ENCODE data around the gene ADGRA1.
A peak's percentile ranks its signal among the peaks of the same experiment; 100 is the strongest.

The ADGRA1 gene

GRCh38 chr10:133154411-133154810 lies 66.7 kb downstream of the ADGRA1 start:
- DNase-seq = no peak

- DNase-seq = no peak
Observed at GRCh38 chr10:133154996-133155778, 67.5 kb downstream of the ADGRA1 start.

GRCh38 chr10:133156674-133157579 lies 69.2 kb downstream of the ADGRA1 start:
- DNase-seq = no peak

DNA sequence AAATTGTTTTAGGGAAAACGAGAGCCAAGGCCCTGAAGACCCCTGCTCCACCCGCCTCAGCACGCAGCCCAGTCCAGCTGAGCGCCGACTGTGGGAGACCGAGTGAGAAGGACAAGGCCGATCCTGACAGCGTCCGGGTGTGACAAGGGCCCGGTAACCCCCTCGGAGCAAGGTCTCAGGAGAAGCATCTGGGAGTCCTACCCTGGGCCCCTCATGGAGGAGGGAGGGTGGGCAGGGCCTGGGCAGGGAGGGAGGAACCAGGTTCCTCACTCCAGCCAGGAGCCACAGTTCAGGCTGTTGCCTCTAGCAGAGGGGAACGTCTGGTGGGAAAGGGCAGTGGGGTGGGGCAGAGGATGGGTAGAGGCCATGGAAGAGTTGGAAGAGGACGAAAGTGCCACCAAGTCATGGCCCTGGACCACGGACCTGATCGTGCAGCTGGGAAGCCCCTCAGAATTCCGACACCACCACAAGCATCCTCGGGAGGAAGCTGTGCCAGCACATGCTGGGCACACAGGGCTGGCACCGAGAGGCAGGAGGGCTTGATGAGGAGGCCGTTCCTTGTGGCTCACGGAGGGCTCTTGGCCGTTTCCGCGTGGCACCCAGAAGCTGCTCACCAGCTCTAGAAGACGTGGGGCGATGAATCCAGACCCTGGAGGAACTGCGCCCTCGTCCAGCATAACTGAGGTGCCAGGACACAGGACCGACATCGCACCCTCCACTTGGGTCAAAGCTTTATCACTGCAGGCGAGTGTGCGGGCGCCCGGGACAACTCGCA lies 70.1 kb downstream of the ADGRA1 start:
- no peak for DNase-seq

DNA sequence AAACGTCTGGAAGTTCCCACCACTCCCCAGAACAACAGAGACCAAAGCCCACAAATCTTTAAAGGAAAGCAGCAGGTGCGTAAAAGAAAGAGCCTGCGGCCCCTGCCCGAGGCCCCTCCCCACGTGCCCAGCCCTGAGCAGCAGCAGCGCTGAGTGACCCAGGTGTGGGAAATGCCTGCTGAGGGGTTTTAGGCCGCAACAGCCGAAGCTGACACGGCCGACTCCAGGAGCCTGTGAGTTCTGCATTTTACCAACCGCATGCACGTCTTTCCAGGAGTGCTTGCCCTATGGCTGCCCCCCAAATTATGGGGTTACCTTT lies 70.7 kb downstream of the ADGRA1 start:
- no peak for DNase-seq

DNA sequence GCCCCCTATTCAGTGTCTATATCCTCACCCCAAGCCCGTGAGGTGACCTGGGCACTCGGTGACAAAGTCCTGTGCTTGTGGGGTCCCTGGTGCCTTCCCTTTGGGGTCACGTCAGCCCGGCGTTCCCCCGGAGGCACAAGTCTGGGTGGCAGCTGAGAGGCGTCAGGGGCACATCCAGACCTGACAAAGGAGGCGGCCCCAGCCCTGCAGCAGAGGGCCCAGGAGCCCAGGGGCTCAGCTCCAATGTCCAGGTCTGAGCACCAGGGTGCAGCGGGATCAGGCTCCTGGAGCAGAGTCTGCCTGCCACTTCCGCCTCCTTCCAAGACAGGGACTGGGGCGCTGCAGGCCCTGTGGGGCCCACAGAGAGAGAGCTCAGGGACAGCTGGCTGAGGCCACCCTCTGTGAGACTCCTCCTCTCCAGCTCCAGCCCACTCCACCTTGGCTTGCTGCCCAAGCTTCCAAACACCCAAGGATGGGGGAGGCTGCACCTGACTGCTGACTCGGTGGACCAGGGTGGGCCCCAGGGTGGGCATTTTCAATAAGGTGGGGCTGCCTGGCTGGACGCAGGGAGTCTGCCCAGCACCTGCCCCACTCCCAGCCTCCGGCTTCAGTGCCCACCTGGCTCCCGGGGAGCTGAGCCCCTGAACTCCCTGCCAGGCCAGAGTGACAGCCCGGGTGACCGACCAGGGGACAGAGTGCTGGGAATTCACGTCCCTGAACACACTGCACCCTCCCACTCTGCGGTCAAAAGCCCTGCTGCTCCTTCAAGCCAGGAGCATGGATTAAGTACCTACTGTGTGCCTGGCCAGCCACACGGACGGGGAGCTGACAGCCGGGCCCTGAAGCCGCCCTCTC lies 71.3 kb downstream of the ADGRA1 start:
- DNase-seq = no peak

- no peak for DNase-seq
Observed at GRCh38 chr10:133159611-133159949, 71.9 kb downstream of the ADGRA1 start.

DNA sequence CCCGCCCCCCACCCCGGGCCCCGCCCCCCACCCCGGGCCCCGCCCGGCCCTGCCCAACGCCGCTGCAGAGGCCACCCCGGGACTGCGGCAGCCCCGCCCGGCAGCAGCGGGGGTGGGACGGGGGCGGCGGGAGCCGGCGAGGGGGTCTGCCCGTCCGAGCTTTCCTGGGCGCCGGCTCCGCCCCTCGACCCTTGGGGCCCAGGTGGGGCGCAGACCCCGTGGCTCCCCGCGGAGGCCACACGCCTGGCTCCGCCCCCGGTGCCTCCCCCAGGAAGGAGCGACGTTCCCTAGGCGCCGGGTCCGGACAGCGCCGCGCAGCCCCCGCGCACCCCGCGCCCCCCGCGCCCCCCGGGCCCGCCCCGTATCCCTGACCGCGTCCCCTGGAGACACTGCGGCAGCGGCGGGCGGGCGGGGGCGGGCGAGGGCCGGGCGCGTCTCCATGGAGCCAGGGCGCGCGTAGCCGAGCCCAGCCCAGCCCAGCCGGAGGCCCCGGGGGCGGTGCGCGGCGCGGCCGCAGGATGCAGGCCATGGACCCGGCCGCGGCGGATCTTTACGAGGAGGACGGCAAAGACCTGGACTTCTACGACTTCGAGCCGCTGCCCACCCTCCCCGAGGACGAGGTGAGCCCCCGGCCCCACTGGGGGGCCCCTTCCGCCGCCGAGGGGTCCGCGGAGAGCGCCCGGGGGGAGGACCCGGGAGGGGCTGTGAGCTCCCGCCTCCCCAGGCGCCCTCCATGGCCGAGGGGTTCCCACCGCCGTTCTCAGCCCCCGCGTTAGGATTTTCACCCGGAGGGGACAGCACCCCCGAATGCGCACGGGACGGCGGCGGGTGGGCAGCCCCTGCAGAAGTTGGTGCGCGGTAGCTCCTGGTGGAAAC lies 72.5 kb downstream of the ADGRA1 start, which contains the start of gene KNDC1:
Gene KNDC1, plus strand, starts transcription at position 270 of the 876 bp plus-strand sequence. Its CDS starts 249 bp downstream, at position 519.
- peak; percentile 37 for DNase-seq

DNA sequence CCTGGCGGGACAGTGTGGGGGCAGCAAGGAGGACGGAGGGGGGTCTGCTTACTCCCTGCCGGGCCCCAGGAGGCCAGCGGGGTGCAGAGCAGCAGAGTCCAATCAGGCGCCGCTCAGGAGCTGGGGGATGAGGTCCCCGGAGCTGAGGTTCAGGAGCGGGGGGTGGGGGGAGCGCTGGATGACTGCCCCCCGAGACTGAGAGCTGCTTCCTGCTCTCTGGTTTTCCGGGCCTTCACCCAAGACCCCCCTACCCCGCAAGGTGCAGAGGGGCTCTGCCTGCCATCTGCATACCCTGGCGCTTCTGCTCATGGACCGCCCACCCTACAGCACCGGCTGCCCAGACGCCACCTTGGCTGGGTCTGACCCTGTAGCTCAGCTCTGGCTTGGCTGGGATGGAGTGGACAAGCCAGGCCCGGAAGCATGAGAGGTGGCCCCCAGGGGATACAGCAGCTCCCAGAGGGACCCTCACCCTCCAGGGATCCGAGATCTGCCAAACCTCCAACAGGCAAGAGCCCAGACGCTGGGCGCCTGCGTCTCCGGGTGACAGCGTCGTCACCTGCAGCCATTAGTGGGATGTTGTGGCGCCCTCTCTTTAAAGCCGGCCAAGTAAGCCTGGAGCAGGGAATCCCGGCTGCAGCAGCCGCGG lies 73.2 kb downstream of the ADGRA1 start:
- DNase-seq = no peak

DNA sequence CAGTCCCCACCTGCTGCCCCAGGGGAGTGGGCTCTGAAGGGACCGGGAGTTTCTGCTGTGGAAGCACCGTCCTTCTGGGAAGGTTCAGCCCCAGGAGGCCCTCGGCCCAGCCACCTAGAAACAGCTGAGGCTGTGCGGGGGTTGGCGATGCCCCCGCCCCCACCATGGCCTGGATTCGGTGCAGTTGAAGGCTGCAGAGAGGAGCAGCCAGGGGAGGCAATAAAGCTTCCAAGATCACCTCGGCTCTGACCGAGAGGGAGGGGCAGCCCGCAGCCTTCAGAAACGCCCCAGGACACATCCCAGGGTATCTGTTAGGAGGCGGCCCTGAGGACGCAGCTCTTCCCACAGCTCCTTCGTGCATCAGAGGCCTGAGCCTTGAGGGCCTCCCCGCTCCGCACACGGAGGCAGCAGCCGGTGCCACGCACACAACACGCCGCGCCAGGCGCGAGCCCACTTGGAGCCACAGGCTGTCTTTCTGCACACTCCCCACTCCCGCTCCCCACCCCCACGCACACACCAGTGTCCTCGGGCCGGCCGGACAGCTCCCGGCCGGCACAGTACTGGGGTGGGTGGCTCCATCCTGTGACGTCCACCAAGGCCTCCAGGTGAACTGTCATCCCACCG lies 73.9 kb downstream of the ADGRA1 start:
- DNase-seq = no peak

DNA sequence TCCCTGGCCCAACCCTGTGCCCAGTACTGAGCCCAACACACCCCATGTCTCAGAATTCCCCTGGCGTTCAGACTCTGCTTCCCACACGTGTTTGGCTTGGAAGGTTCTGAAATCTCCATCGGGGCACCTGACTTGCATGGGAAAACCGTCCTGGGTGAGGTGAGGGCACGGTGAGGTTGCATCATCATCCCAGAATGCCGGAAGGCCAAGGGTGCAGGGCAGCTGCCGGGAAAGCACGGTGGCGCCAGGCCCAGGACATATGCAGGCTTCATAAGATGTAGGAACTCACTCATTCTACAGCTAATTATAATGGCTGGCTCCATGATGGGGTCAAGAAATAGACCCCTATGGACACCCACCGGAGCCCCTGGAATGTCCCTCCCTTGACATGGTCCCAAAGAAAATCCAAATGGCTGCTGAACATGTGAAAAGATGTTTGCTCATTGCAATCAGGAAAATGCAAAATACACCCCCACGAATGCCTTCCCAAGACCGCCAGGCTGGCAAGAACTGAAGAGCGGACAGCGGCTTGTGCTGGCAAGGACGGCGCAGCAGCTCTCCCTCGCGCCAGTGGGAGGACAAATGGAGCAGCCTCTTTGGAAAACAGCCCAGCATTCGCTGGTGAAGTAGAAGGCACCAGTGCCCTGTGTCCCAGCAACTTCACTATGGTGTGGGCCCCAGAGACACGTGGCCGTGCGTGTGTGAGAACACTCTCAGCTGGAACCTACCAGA lies 74.6 kb downstream of the ADGRA1 start:
- no peak for DNase-seq

DNA sequence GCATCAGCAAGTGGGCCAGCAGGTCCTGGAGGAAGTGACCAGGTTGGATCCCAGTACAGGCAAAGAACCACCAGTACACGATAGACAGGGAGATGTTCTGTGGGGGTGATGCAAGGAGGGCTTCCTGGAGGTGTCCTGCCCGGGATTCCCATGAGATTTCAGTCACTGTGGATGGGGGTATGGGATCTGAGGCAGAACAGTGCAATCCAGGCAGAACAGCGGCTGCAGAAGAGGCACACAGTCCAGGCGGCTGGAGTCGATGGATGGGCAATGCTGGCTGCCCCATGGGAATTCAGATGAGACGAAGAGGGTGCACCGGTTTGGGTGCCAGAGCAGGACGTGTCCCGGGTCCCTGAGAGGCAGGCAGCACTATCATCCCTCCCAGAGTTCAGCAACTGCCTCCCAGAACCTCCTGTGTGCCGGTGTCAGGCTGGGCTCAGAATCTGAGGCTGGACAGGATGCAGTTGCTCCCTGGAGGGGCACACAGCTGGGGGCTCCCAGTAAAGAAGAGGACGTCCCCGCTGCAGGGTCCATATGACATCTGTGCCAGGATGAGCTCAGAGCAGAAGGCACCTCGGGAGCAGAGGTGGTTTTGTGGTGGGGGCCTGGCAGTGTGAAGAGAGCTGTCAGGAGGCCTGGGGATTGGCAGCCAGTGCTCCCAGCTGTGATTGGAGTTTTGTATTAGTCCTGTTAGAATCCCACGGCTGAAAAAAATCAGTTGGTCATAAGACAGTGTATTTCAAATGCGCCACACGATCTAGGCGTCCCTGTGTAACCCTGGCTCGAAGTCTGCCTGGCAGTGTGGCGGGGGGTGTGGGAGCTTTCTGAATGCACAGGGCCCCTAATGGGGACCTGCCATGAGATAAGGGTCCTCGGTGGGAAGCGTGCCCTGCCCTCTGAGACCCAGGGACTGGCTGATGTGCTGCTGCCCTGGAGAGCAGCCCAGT lies 75.5 kb downstream of the ADGRA1 start:
- DNase-seq = no peak

DNA sequence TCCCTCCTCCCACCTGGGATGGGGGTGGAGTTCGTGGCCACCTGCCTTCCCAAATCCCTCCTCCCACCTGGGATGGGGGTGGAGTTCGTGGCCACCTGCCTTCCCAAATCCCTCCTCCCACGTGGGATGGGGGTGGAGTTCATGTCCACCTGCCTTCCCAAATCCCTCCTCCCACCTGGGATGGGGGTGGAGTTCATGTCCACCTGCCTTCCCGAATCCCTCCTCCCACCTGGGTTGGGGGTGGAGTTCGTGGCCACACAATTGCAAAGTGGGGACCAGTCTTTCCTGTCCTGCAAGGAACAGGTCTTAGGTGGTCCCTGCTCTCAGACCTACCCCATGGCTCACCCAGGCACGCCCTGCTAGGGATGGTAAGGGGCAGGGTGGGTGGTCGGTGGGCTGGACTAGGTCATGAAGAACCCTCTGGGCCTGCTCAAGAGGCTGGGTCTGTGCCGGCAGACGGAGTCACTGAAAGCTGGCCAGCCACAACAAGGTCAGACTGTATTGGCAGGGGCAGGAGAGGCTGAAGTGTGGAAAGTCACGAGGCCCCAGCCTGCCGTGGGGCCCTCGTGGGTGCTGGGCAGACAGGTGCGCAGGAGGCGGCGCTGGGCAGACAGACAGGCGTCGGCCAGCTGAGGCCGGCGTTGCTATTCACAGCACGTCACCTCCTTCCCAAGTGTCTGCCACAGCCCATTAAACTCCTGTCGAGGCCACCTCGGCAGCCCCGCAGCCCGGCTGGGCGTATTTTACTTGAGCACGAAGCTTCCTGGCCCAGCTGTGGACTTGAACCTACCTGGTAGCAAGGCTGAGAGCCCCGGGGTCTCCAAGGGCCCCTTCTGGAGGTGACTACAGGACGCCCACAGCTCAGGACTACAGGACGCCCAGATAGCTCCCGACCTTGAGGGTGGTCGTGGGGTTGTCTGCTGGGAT lies 76.4 kb downstream of the ADGRA1 start:
- no peak for DNase-seq

GRCh38 chr10:133164816-133165555 lies 77.3 kb downstream of the ADGRA1 start:
- no peak for DNase-seq

DNA sequence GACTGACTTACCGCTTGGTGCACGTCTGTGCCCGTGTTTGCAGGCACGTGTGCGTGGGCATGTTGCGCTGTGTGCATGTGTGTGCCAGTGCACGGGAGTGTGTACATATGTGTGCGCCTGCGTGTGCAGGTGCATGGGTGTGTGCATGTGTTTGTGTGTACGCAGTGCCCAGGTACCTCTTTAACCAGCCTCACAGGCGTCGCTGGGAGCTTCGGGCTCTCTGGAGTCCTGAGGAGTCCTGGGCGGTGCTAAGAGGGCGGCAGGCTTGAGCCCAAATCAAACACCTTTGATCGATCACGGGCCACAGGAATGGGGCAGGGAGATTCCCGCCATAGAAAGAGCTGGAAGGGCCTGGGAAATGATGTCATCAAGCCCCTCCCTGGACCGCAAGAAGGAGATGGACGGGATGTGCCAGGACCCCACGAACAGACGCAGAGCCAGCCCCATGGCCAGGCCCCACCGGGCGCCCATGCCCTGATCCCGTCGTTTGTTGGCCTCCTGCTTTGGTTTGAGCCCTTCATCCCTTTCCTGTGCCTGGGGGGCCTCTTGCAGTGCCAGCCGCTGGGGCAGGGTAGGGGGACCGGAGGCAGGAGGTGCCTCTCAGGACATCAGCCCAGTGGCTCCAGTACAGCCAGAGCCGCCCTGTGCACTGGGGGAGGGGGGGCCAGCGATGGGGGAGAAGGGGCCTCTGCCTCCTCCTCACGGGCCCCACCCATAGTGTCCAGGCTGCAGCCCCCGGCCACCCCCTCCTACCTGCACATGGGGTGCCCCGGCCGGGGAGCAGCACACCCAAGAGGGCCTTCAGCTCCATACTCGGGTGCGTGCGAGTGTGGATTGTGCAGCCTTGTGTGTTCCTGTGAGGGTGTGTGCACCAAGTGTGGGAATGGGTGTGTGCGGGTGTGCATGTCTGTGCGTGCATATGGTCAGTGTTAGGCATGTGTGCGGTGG lies 78.1 kb downstream of the ADGRA1 start:
- DNase-seq = no peak

DNA sequence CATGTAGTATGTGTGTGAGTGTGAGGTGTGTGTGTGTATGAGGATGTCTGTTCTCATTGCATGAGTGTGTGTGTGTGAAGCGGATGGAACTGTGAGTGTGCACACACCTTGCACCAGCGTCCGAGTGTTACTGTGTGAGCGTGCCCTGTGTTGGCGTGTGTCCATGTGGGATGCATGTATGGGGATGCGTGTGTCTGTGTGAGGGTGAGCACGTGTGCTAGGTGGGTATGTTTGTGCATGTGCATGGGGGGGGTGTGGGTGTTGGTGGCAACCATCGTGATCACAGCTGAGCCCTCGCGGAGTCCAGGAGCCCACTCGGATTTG lies 78.7 kb downstream of the ADGRA1 start:
- DNase-seq = no peak
